22Rv1 (cell line): Measurements from ENCODE around the gene SREBF1.

Source experiments
- H3K27ac ChIP-seq: fragments of 450-650 bp; 2 replicates; pipeline ENCODE4 v1.5.1; 2017
- CTCF ChIP-seq: fragments of 450-650 bp; IDR thresholded peaks from 2 replicates; pipeline ENCODE4 v1.5.1; 2017; ENCODE audit warnings: mild to moderate bottlenecking
- ZFX ChIP-seq: fragments of 450-650 bp; IDR thresholded peaks from 2 replicates; pipeline ENCODE4 v1.6.1; 2017; ENCODE audit warnings: antibody characterized with exemption, borderline replicate concordance

Gene SREBF1

GRCh38 chr17:17801800-17802481 is 34.8 kb downstream of the SREBF1 start:
- TF ChIP-seq ZFX (no peak), CTCF (no peak)
- H3K27ac ChIP-seq, result no peak overlapping the region; the same call in 1 of the 2 replicates

GRCh38 chr17:17800504-17801021 is 36.2 kb downstream of the SREBF1 start:
- TF ChIP-seq CTCF (no peak), ZFX (no peak)
- no peak overlapping the region for H3K27ac ChIP-seq

GRCh38 chr17:17798573-17799255 is 38.1 kb downstream of the SREBF1 start:
- no peak for TF ChIP-seq CTCF
- no peak for TF ChIP-seq ZFX
- no peak overlapping the region for H3K27ac ChIP-seq

- H3K27ac ChIP-seq, result no peak overlapping the region
- TF ChIP-seq ZFX (no peak), CTCF (no peak)
Measured at GRCh38 chr17:17798010-17798556, 38.7 kb downstream of the SREBF1 start.

- no peak for TF ChIP-seq ZFX
- no peak for TF ChIP-seq CTCF
- no peak overlapping the region for H3K27ac ChIP-seq
Measured at GRCh38 chr17:17797119-17797809, 39.5 kb downstream of the SREBF1 start.

- H3K27ac ChIP-seq, result no peak overlapping the region
- TF ChIP-seq CTCF (no peak), ZFX (no peak)
Measured at GRCh38 chr17:17796787-17797061, 40.1 kb downstream of the SREBF1 start.
